GM12878 (cell line): ENCODE data around the gene ARHGEF16. TPM values are rescaled to one million over a fixed set of nuclear protein-coding genes. Genes with fewer than 3 reads are reported as not detected.

Source experiments
- ATAC-seq: fragments of 200-7000 bp; cut with Tn5 transposase; 3 replicates; pipeline ENCODE4 v1.9.1; 2020; ENCODE audit warnings: mild to moderate bottlenecking, moderate library complexity
- BruUV-seq: library from RNA; stranded (reverse); fragments of 400-500 nt; replicated peaks from 2 replicates; lab custom pipeline; 2021; lab: Mats Ljungman, UMichigan
- CTCF ChIA-PET: fragments of 300-600 bp; sonication (Branson Sonifier 250); formaldehyde crosslinking; extraction: SDS; loops from one replicate; lab custom pipeline; 2021; ENCODE audit warnings: inconsistent platforms; lab: Yijun Ruan, JAX
- POLR2A ChIA-PET: fragments of 350-600 bp; formaldehyde crosslinking; extraction: SDS; loops from one replicate; lab custom pipeline; 2021; ENCODE audit warnings: inconsistent platforms; lab: Charles Lee
- RAD21 ChIA-PET: fragments of 300-600 bp; sonication (Branson Sonifier 250); formaldehyde crosslinking; loops from one replicate; lab custom pipeline; 2023; ENCODE audit warnings: antibody characterized with exemption; ENCODE audit not compliant: unreplicated experiment; lab: Charles Lee
- SMC1A ChIA-PET: fragments of 300-600 bp; sonication (Branson Sonifier 250); formaldehyde crosslinking; loops from one replicate; lab custom pipeline; 2023; ENCODE audit not compliant: unreplicated experiment, uncharacterized antibody; lab: Charles Lee
- DNase-seq: peaks from one replicate; pipeline ENCODE4 v3.0.0-alpha.2; 2011; ENCODE audit warnings: low read depth, low spot score
- FAIRE-seq: peaks from 3 replicates; lab custom pipeline; 2011; peaks lifted over from hg19 to GRCh38; lab: Jason Lieb, UNC
- H2AFZ ChIP-seq: 2 replicates; pipeline ENCODE4 v1.6.0; 2011; ENCODE audit warnings: low read depth, low read length, control low read depth; ENCODE audit not compliant: control insufficient read depth
- H3K27ac ChIP-seq: 2 replicates; pipeline ENCODE4 v1.5.1; 2011; ENCODE audit warnings: control low read depth; ENCODE audit not compliant: control insufficient read depth, insufficient read depth
- H3K27me3 ChIP-seq, 2 experiments: replicated peaks in 1 of 2; 2 replicates each; pipeline versions ENCODE4 v1.6.0 to v1.6.1; 2011; ENCODE audit warnings: low read length in 1 of 2; ENCODE audit not compliant: control insufficient read depth in 2 of 2, insufficient read depth in 2 of 2
- H3K36me3 ChIP-seq, 2 experiments: 2 replicates each; pipeline ENCODE4 v1.5.1; 2011; ENCODE audit warnings: low read length in 1 of 2; ENCODE audit not compliant: control insufficient read depth in 2 of 2, insufficient read depth in 2 of 2
- H3K4me1 ChIP-seq: 2 replicates; pipeline ENCODE4 v1.6.1; 2011; ENCODE audit warnings: mild to moderate bottlenecking, low read length, moderate library complexity, mixed read lengths; ENCODE audit not compliant: control insufficient read depth, insufficient read depth
- H3K4me2 ChIP-seq: 2 replicates; pipeline ENCODE4 v1.6.0; 2011; ENCODE audit warnings: control low read depth; ENCODE audit not compliant: control insufficient read depth, insufficient read depth
- H3K4me3 ChIP-seq: fragments of 200-600 bp; sonication (generic); 2 replicates; pipeline ENCODE4 v1.5.1; 2016
- H3K79me2 ChIP-seq: 2 replicates; pipeline ENCODE4 v1.6.0; 2011; ENCODE audit warnings: low read length; ENCODE audit not compliant: control insufficient read depth, insufficient read depth
- H3K9ac ChIP-seq: 2 replicates; pipeline ENCODE4 v1.8.0; 2011; ENCODE audit warnings: low read length, control low read depth, mixed read lengths; ENCODE audit not compliant: control insufficient read depth, insufficient read depth
- H3K9me3 ChIP-seq: replicated peaks from 3 replicates; pipeline ENCODE4 v1.5.1; 2011; ENCODE audit warnings: mild to moderate bottlenecking, low read length; ENCODE audit not compliant: control insufficient read depth, insufficient read depth
- H4K20me1 ChIP-seq: 2 replicates; pipeline ENCODE4 v1.6.0; 2011; ENCODE audit not compliant: control insufficient read depth, insufficient read depth
- BCLAF1 ChIP-seq: fragments of 450-650 bp; IDR thresholded peaks from 2 replicates; pipeline ENCODE4 v1.6.1; 2017; ENCODE audit warnings: antibody characterized with exemption, mild to moderate bottlenecking, moderate library complexity
- CHD2 ChIP-seq: IDR thresholded peaks from 2 replicates; pipeline ENCODE4 v1.6.1; 2011; ENCODE audit warnings: low read depth, low read length, improper control_type of control experiment, borderline replicate concordance
- ETV6 ChIP-seq, 2 experiments: fragments of 450-650 bp in 1 of 2; IDR thresholded peaks in 1 of 2; conservative IDR thresholded peaks in 1 of 2; 2 replicates each; pipeline ENCODE4 v1.6.1; 2014; ENCODE audit warnings: antibody characterized with exemption in 1 of 2, borderline replicate concordance in 1 of 2, low read depth in 1 of 2, mild to moderate bottlenecking in 1 of 2, moderate library complexity in 1 of 2
- NBN ChIP-seq: fragments of 450-650 bp; IDR thresholded peaks from 2 replicates; pipeline ENCODE4 v1.6.1; 2016
- PKNOX1 ChIP-seq: fragments of 450-650 bp; IDR thresholded peaks from 2 replicates; pipeline ENCODE4 v1.6.1; 2016; ENCODE audit warnings: mild to moderate bottlenecking
- SMAD5 ChIP-seq: IDR thresholded peaks from 2 replicates; pipeline ENCODE4 v1.6.1; 2016; ENCODE audit warnings: antibody characterized with exemption, low read depth
- SRF ChIP-seq, 2 experiments: IDR thresholded peaks; 2 replicates each; pipeline ENCODE4 v1.6.1; 2011; ENCODE audit warnings: low read depth in 2 of 2, low read length in 2 of 2, mild to moderate bottlenecking in 1 of 2, moderate library complexity in 1 of 2
- USF1 ChIP-seq: IDR thresholded peaks from 2 replicates; pipeline ENCODE4 v1.6.1; 2011; ENCODE audit warnings: borderline replicate concordance, low read depth, mild to moderate bottlenecking, moderate library complexity, mixed read lengths, low read length; ENCODE audit not compliant: insufficient read depth; ENCODE audit errors: extremely low read length
- ZBED1 ChIP-seq: IDR thresholded peaks from 2 replicates; pipeline ENCODE4 v1.6.1; 2016; ENCODE audit warnings: borderline replicate concordance
- WGBS: methylation state at CpG from one replicate; pipeline ENCODE4 v1.1.6; 2016; ENCODE audit warnings: low lambda C conversion rate; ENCODE audit not compliant: insufficient replicate concordance, insufficient coverage; ENCODE audit errors: missing lambda C conversion rate; 5-methylcytosine and 5-hydroxymethylcytosine counted together
- in situ Hi-C: fragments of 300-500 bp; cut with MboI; formaldehyde crosslinking; loops from 9 replicates; pipeline ENCODE4 v1.14.3; 2018; ENCODE audit warnings: mixed read lengths
- intact Hi-C: fragments of 100-400 bp; cut with micrococcal nuclease; formaldehyde crosslinking; loops from one replicate; pipeline ENCODE4 v1.14.2; 2022; ENCODE audit not compliant: unreplicated experiment
- polyA plus RNA-seq, 11 experiments: library from polyadenylated mRNA; depleted of rRNA in 4 of 11; unstranded in 6 of 11; stranded (reverse) in 5 of 11; fragments of >200 nt; fragmentation: Nextera tagmentation in 4 of 11; fragmentation: Illumina TruSeq in 1 of 11; extraction: Ambion mirVana in 4 of 11; extraction: Trizol in 1 of 11; gene quantifications; 1 replicate in 1 of 11; 2 replicates in 10 of 11; pipeline versions ENCODE4 v1.2.1 to v1.2.3, GENCODE V29; 2011 to 2016; ENCODE audit warnings: inconsistent platforms in 2 of 11, missing spikeins in 2 of 11, low read depth in 1 of 11
- total RNA-seq, 4 experiments: library from RNA; depleted of rRNA in 3 of 4; stranded (reverse); fragments of >200 nt in 3 of 4; fragmentation: Illumina TruSeq in 1 of 4; extraction: Trizol in 1 of 4; gene quantifications; 2 replicates each; pipeline versions ENCODE4 v1.2.1 to v1.2.3, GENCODE V29; 2013 to 2021
- TF ChIP-seq, protein P1 (sequence below): IDR thresholded peaks from 2 replicates; pipeline ENCODE4 v1.6.1; 2012; ENCODE audit warnings: mild to moderate bottlenecking, low read depth, low read length
- TF ChIP-seq, protein P2 (sequence below): fragments of 450-650 bp; conservative IDR thresholded peaks from 2 replicates; pipeline ENCODE4 v1.6.1; 2017; ENCODE audit warnings: mild to moderate bottlenecking, moderate library complexity
- TF ChIP-seq, protein P3 (sequence below): fragments of 450-650 bp; IDR thresholded peaks from 2 replicates; pipeline ENCODE4 v1.6.1; 2017; ENCODE audit warnings: borderline replicate concordance

ARHGEF16 gene
- total and polyA plus RNA-seq, 10 of the 15 experiments (the other 5 are each of a cell fraction or from before 2014, with no cell fraction given), result not detected

- POLR2A ChIA-PET, result no interaction called here
- 62% methylated on average over 24 of the region's 24 CpGs for WGBS
- Histone ChIP-seq H2AFZ (no peak overlapping the region), H3K79me2 (no peaks in the 10 kb centered on the region), H3K27me3 (no peaks in the 10 kb centered on the region), H3K27ac (no peak overlapping the region), H3K9ac (no peak overlapping the region), H3K36me3 (no peaks in the 10 kb centered on the region), H3K9me3 (no peaks in the 10 kb centered on the region), H4K20me1 (no peaks in the 10 kb centered on the region), H3K4me1 (no peaks in the 10 kb centered on the region), H3K4me3 (no peak overlapping the region), H3K4me2 (no peak overlapping the region)
- ATAC-seq (no peak), DNase-seq (no peak), FAIRE-seq (no peak)
- SMC1A ChIA-PET, result no interaction called here
- RAD21 ChIA-PET, result no interaction called here
- in situ Hi-C loops (no loop called here), intact Hi-C loops (no loop called here)
- CTCF ChIA-PET, result no interaction called here
- BruUV-seq, result no TSS peak
- TF ChIP-seq ETV6 (conservative IDR thresholded peaks at IDR 0.05 in 1 of 2, IDR thresholded peaks at IDR 0.05 in 1 of 2; ENCODE audit: borderline replicate concordance in 1 of 2, low read depth in 1 of 2), result no peak
- TF ChIP-seq, protein P1, sequence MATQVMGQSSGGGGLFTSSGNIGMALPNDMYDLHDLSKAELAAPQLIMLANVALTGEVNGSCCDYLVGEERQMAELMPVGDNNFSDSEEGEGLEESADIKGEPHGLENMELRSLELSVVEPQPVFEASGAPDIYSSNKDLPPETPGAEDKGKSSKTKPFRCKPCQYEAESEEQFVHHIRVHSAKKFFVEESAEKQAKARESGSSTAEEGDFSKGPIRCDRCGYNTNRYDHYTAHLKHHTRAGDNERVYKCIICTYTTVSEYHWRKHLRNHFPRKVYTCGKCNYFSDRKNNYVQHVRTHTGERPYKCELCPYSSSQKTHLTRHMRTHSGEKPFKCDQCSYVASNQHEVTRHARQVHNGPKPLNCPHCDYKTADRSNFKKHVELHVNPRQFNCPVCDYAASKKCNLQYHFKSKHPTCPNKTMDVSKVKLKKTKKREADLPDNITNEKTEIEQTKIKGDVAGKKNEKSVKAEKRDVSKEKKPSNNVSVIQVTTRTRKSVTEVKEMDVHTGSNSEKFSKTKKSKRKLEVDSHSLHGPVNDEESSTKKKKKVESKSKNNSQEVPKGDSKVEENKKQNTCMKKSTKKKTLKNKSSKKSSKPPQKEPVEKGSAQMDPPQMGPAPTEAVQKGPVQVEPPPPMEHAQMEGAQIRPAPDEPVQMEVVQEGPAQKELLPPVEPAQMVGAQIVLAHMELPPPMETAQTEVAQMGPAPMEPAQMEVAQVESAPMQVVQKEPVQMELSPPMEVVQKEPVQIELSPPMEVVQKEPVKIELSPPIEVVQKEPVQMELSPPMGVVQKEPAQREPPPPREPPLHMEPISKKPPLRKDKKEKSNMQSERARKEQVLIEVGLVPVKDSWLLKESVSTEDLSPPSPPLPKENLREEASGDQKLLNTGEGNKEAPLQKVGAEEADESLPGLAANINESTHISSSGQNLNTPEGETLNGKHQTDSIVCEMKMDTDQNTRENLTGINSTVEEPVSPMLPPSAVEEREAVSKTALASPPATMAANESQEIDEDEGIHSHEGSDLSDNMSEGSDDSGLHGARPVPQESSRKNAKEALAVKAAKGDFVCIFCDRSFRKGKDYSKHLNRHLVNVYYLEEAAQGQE, result no peak
- no peak for TF ChIP-seq USF1
- TF ChIP-seq NBN, result no peak
- TF ChIP-seq, protein P2, sequence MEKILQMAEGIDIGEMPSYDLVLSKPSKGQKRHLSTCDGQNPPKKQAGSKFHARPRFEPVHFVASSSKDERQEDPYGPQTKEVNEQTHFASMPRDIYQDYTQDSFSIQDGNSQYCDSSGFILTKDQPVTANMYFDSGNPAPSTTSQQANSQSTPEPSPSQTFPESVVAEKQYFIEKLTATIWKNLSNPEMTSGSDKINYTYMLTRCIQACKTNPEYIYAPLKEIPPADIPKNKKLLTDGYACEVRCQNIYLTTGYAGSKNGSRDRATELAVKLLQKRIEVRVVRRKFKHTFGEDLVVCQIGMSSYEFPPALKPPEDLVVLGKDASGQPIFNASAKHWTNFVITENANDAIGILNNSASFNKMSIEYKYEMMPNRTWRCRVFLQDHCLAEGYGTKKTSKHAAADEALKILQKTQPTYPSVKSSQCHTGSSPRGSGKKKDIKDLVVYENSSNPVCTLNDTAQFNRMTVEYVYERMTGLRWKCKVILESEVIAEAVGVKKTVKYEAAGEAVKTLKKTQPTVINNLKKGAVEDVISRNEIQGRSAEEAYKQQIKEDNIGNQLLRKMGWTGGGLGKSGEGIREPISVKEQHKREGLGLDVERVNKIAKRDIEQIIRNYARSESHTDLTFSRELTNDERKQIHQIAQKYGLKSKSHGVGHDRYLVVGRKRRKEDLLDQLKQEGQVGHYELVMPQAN, result no peak
- TF ChIP-seq, protein P3, sequence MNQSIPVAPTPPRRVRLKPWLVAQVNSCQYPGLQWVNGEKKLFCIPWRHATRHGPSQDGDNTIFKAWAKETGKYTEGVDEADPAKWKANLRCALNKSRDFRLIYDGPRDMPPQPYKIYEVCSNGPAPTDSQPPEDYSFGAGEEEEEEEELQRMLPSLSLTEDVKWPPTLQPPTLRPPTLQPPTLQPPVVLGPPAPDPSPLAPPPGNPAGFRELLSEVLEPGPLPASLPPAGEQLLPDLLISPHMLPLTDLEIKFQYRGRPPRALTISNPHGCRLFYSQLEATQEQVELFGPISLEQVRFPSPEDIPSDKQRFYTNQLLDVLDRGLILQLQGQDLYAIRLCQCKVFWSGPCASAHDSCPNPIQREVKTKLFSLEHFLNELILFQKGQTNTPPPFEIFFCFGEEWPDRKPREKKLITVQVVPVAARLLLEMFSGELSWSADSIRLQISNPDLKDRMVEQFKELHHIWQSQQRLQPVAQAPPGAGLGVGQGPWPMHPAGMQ, result no peak
- no peak for TF ChIP-seq PKNOX1
- no peak for TF ChIP-seq ZBED1
- no peak for TF ChIP-seq BCLAF1
- TF ChIP-seq CHD2, result no peak
- TF ChIP-seq SMAD5, result no peak
- no peak for TF ChIP-seq SRF (IDR thresholded peaks at IDR 0.05; ENCODE audit: low read depth in 2 of 2, low read length in 2 of 2)
Measured at GRCh38 chr1:3478187-3478586, 23.7 kb downstream of the ARHGEF16 start.
